Natural killer cell treated with Interleukin-12 subunit alpha and Interleukin-12 subunit beta and Interleukin-15 and Interleukin-18, amount 100 ng/mL, for 72 hours (primary cell): ENCODE data around the gene NDC80. TPM values are rescaled to one million over a fixed set of nuclear protein-coding genes. Genes with fewer than 3 reads are reported as not detected.
"Not testable (repeated sequence)": the region's sequence is repeated elsewhere in the genome, so short reads cannot be mapped to it uniquely, and the experiment has no call there.

Experiments used
- ATAC-seq, 2 donors: fragments of 150-1000 bp; cut with Tn5 transposase in 1 of 2; sonication (Bioruptor Pico), chemical (Tn5 transposase) in 1 of 2; 2 replicates each; pipeline ENCODE4 v1.10.0; 2021
- DNase-seq: peaks from one replicate; pipeline ENCODE4 v3.0.0; 2022; ENCODE audit warnings: low spot score
- H3K27ac Mint-ChIP-seq, 2 donors: 1 replicate in 1 of 2; 2 replicates in 1 of 2; pipeline ENCODE4 v1.8.0; 2022; ENCODE audit warnings: mixed read lengths in 2 of 2, mild to moderate bottlenecking in 1 of 2, moderate library complexity in 1 of 2
- H3K27me3 Mint-ChIP-seq, 2 donors: 1 replicate in 1 of 2; 2 replicates in 1 of 2; pipeline ENCODE4 v1.8.0; 2022; ENCODE audit warnings: mixed read lengths in 2 of 2
- H3K36me3 Mint-ChIP-seq: one replicate; pipeline ENCODE4 v1.8.0; 2022; ENCODE audit warnings: mixed read lengths
- H3K4me1 Mint-ChIP-seq, 2 donors: 1 replicate in 1 of 2; 2 replicates in 1 of 2; pipeline ENCODE4 v1.8.0; 2022; ENCODE audit warnings: low read depth in 2 of 2, mixed read lengths in 2 of 2, mild to moderate bottlenecking in 1 of 2
- H3K4me3 Mint-ChIP-seq: one replicate; pipeline ENCODE4 v1.8.0; 2022; ENCODE audit warnings: mixed read lengths
- H3K9me3 Mint-ChIP-seq: 2 replicates; pipeline ENCODE4 v1.8.0; 2022; ENCODE audit warnings: mixed read lengths
- total RNA-seq, 2 donors: library from RNA; stranded (reverse); gene quantifications; one replicate each; pipeline ENCODE4 v1.2.3, GENCODE V29; 2022

Gene NDC80
- total RNA-seq, 2 donors from 2014 or later = 24.5 to 52.3 TPM

GRCh38 chr18:2540575-2540974, 30.8 kb upstream of the NDC80 start:
- Mint-ChIP-seq H3K9me3 (no peaks in the 10 kb centered on the region), H3K4me3 (no peak overlapping the region), H3K27me3 (no peaks in the 10 kb centered on the region), H3K4me1 (no peaks in the 10 kb centered on the region), H3K27ac (no peak overlapping the region), H3K36me3 (no peaks in the 10 kb centered on the region)
- no peak for DNase-seq
- ATAC-seq = no peak

GRCh38 chr18:2541925-2542563, 29.3 kb upstream of the NDC80 start:
- not testable (repeated sequence) for H3K4me1 Mint-ChIP-seq, H3K36me3 Mint-ChIP-seq, ATAC-seq, H3K4me3 Mint-ChIP-seq, H3K27me3 Mint-ChIP-seq, H3K9me3 Mint-ChIP-seq, H3K27ac Mint-ChIP-seq, DNase-seq

- DNase-seq (no peak), ATAC-seq (no peak)
- no peaks in the 10 kb centered on the region for H3K27me3 Mint-ChIP-seq
- no peaks in the 10 kb centered on the region for H3K9me3 Mint-ChIP-seq
- H3K27ac Mint-ChIP-seq = no peak overlapping the region
- no peaks in the 10 kb centered on the region for H3K36me3 Mint-ChIP-seq
- no peaks in the 10 kb centered on the region for H3K4me1 Mint-ChIP-seq
- H3K4me3 Mint-ChIP-seq = no peak overlapping the region
These were observed 26.2 kb upstream of the NDC80 start for GRCh38 chr18:2545155-2545554.

GRCh38 chr18:2547477-2548087, 23.8 kb upstream of the NDC80 start:
- ATAC-seq = no peak
- Mint-ChIP-seq H3K9me3 (no peaks in the 10 kb centered on the region), H3K27ac (no peak overlapping the region), H3K36me3 (peaks cover 5% of the 10 kb centered on the region), H3K4me1 (no peaks in the 10 kb centered on the region), H3K27me3 (no peaks in the 10 kb centered on the region), H3K4me3 (no peak overlapping the region)
- DNase-seq = no peak

- no peaks in the 10 kb centered on the region for H3K4me1 Mint-ChIP-seq
- H3K36me3 Mint-ChIP-seq = peaks cover 5% of the 10 kb centered on the region
- H3K27ac Mint-ChIP-seq = no peak overlapping the region
- no peak for DNase-seq
- H3K4me3 Mint-ChIP-seq = no peak overlapping the region
- no peak for ATAC-seq
- no peaks in the 10 kb centered on the region for H3K9me3 Mint-ChIP-seq
- no peaks in the 10 kb centered on the region for H3K27me3 Mint-ChIP-seq
These were observed 21.9 kb upstream of the NDC80 start for GRCh38 chr18:2549462-2549861.

GRCh38 chr18:2551425-2551824, 19.9 kb upstream of the NDC80 start:
- Mint-ChIP-seq H3K36me3 (peaks cover 5% of the 10 kb centered on the region), H3K4me1 (no peaks in the 10 kb centered on the region), H3K27me3 (no peaks in the 10 kb centered on the region), H3K9me3 (no peaks in the 10 kb centered on the region), H3K27ac (no peak overlapping the region), H3K4me3 (no peak overlapping the region)
- DNase-seq = no peak
- no peak for ATAC-seq

GRCh38 chr18:2554696-2555095, 16.7 kb upstream of the NDC80 start:
- Mint-ChIP-seq H3K27me3 (no peaks in the 10 kb centered on the region), H3K36me3 (peaks cover 5% of the 10 kb centered on the region), H3K4me3 (no peak overlapping the region), H3K4me1 (no peaks in the 10 kb centered on the region), H3K27ac (no peak overlapping the region), H3K9me3 (no peaks in the 10 kb centered on the region)
- ATAC-seq (no peak), DNase-seq (no peak)

- no peak for DNase-seq
- Mint-ChIP-seq H3K36me3 (peaks cover 5% of the 10 kb centered on the region), H3K27ac (no peak overlapping the region), H3K4me1 (no peaks in the 10 kb centered on the region), H3K4me3 (no peak overlapping the region), H3K9me3 (no peaks in the 10 kb centered on the region), H3K27me3 (no peaks in the 10 kb centered on the region)
- ATAC-seq = no peak
These were observed 15.5 kb upstream of the NDC80 start for GRCh38 chr18:2555895-2556294.

- Mint-ChIP-seq H3K27ac (no peak overlapping the region), H3K4me1 (no peaks in the 10 kb centered on the region), H3K9me3 (no peaks in the 10 kb centered on the region), H3K27me3 (no peaks in the 10 kb centered on the region), H3K36me3 (no peaks in the 10 kb centered on the region), H3K4me3 (no peak overlapping the region)
- DNase-seq = no peak
- ATAC-seq = no peak
These were observed 13.8 kb upstream of the NDC80 start for GRCh38 chr18:2557536-2557935.

- Mint-ChIP-seq H3K4me1 (no peaks in the 10 kb centered on the region), H3K27ac (no peak overlapping the region), H3K27me3 (no peaks in the 10 kb centered on the region), H3K4me3 (no peak overlapping the region), H3K36me3 (no peaks in the 10 kb centered on the region), H3K9me3 (no peaks in the 10 kb centered on the region)
- ATAC-seq = no peak
- no peak for DNase-seq
These were observed 12.1 kb upstream of the NDC80 start for GRCh38 chr18:2559249-2559648.

GRCh38 chr18:2564373-2564772, 7.0 kb upstream of the NDC80 start:
- no peak for ATAC-seq
- Mint-ChIP-seq H3K9me3 (no peaks in the 10 kb centered on the region), H3K4me3 (no peak overlapping the region), H3K27me3 (no peaks in the 10 kb centered on the region), H3K4me1 (peaks cover 6 to 16% of the 10 kb centered on the region in 2 donors), H3K27ac (no peak overlapping the region), H3K36me3 (peaks cover 4% of the 10 kb centered on the region)
- no peak for DNase-seq

GRCh38 chr18:2568129-2568528, 3.2 kb upstream of the NDC80 start:
- H3K4me1 Mint-ChIP-seq = peaks cover 27 to 48% of the 10 kb centered on the region in 2 donors
- H3K27me3 Mint-ChIP-seq = no peaks in the 10 kb centered on the region
- no peaks in the 10 kb centered on the region for H3K9me3 Mint-ChIP-seq
- H3K36me3 Mint-ChIP-seq = peaks cover 14% of the 10 kb centered on the region
- no peak for ATAC-seq
- no peak overlapping the region for H3K4me3 Mint-ChIP-seq
- no peak for DNase-seq
- peak overlapping the region in 1 of 2 donors; percentile 19 for H3K27ac Mint-ChIP-seq

GRCh38 chr18:2568605-2569004, 2.8 kb upstream of the NDC80 start:
- Mint-ChIP-seq H3K4me1 (peaks cover 27 to 51% of the 10 kb centered on the region in 2 donors), H3K27me3 (no peaks in the 10 kb centered on the region), H3K4me3 (peak overlapping the region; percentile 99), H3K9me3 (no peaks in the 10 kb centered on the region), H3K36me3 (peaks cover 14% of the 10 kb centered on the region), H3K27ac (peak overlapping the region; percentile 19 to 98)
- ATAC-seq (no peak), DNase-seq (no peak)

GRCh38 chr18:2569338-2570207, 1.8 kb upstream of the NDC80 start:
- DNase-seq (no peak), ATAC-seq (no peak)
- Mint-ChIP-seq H3K36me3 (peaks cover 18% of the 10 kb centered on the region), H3K9me3 (no peaks in the 10 kb centered on the region), H3K27me3 (no peaks in the 10 kb centered on the region), H3K4me1 (peaks cover 27 to 55% of the 10 kb centered on the region in 2 donors), H3K4me3 (peak overlapping the region; percentile 99), H3K27ac (peak overlapping the region; percentile 19 to 98)
